ENCODE measurements around the gene HMGB2. TPM values are rescaled to one million over a fixed set of nuclear protein-coding genes. Genes with fewer than 3 reads are reported as not detected.
A peak's percentile ranks its signal among the peaks of the same experiment; 100 is the strongest.

HMGB2 gene
- polyA plus RNA-seq, 3 donors from 2014 or later, result 150 to 153 (median 152) TPM

DNA sequence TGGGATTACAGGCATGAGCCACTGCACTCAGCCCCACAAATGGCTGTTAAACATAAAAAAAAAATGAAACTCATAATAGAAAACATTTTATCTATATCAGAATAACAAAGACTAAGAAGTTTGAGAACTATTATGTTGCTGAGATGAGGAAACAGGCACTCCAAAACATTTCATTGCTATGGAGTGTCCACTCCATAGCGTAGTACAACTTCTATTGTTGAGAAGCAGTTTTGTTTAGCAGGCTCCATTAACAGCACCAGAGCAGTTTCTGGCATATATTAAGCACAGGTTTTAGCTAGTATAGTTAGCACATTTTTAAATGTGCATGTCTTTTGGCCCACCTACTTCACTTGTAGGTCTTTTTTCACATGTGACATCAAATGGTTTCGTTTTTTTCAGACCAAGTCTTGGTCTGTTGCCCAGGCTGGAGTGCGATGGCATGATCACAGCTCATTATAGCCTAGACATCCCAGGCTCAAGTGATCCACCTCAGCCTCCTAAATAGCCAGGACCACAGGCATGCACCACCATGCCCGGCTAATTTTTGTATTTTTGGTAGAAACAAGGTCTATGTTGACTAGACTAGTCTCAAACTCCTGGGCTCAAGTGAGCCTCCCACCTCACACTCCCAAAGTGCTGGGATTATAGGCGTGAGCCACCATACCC, 5.8 kb downstream of the HMGB2 start:
- Mint-ChIP-seq H3K27ac (no peak overlapping the region), H3K36me3 (peaks cover 5 to 14% (median 6%) of the 10 kb centered on the region in 3 donors), H3K4me1 (peaks cover 17 to 22% of the 10 kb centered on the region in 2 donors), H3K4me3 (no peak overlapping the region), H3K9me3 (no peaks in the 10 kb centered on the region), H3K27me3 (ENCODE audit: low read depth in 3 of 3) (peaks cover 2 to 6% (median 5%) of the 10 kb centered on the region in 3 donors)
- no peak for DNase-seq

DNA sequence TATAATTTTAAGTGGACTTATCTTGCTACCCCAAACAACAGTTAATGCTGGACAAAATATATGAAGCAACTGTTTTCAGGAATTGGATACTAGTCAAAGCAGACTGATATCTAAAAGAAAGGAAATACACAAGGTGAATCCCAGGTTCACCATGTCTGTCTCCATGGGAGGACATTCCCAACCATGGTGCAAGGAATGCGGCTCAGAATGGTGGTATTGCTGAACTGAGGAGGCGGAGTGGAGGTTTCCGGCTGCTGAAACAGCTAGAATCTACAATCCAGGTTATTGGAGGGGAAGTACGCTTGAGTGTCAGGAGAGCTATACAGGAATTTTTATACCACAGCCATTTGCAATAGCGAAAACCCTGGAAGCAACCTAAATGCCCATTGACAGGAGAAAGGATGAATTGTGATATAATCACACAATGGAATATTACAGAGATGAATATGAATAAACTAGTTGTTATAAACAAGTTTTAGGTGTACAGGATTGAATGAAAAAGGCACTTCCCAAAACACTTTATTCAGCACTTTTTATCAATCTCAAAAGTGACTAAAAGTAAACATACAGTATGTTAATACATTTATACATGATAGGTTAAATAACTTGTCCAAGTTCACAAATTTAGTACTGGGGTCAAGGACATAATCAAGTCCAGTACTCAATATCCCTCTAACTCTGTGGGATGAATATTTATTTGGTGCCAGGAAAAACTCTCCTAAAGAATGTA, 9.0 kb downstream of the HMGB2 start:
- Mint-ChIP-seq H3K4me1 (no peaks in the 10 kb centered on the region), H3K9me3 (no peaks in the 10 kb centered on the region), H3K4me3 (no peak overlapping the region), H3K36me3 (peaks cover 5 to 14% (median 7%) of the 10 kb centered on the region in 3 donors), H3K27me3 (ENCODE audit: low read depth in 3 of 3) (no peaks in the 10 kb centered on the region), H3K27ac (no peak overlapping the region)
- DNase-seq, result no peak

GRCh38 chr4:173319696-173320095, 14.5 kb downstream of the HMGB2 start:
- Mint-ChIP-seq H3K27me3 (ENCODE audit: low read depth in 3 of 3) (no peaks in the 10 kb centered on the region), H3K9me3 (no peaks in the 10 kb centered on the region), H3K4me3 (no peak overlapping the region), H3K27ac (no peak overlapping the region), H3K36me3 (peaks cover 4 to 8% (median 5%) of the 10 kb centered on the region in 3 donors), H3K4me1 (no peaks in the 10 kb centered on the region)
- no peak for DNase-seq

- Mint-ChIP-seq H3K4me3 (no peak overlapping the region), H3K4me1 (no peaks in the 10 kb centered on the region), H3K27me3 (ENCODE audit: low read depth in 3 of 3) (no peaks in the 10 kb centered on the region), H3K27ac (no peak overlapping the region), H3K9me3 (no peaks in the 10 kb centered on the region), H3K36me3 (peaks cover 4 to 8% (median 5%) of the 10 kb centered on the region in 3 donors)
- DNase-seq, result peak in 2 of 3 donors; percentile 20 to 30
These were observed 15.4 kb downstream of the HMGB2 start for GRCh38 chr4:173318648-173319211.

DNA sequence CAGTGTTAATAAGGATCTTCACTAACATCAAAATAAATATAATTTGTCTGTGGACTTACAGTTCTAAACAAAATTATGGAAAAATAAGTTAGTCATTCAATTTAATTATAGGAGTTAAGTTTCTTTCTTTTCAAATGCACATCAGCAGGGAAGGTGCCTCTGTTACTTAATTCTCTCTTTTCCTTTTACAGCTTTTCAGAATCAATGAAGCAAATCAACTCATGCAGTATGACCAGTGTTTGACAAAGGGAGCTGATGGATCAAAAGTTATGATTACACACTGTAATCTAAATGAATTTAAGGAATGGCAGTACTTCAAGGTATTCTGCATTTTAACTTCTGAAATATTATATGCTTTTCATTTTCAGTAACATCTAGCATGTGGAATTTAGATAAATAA, 15.9 kb downstream of the HMGB2 start:
- Mint-ChIP-seq H3K9me3 (no peaks in the 10 kb centered on the region), H3K27ac (no peak overlapping the region)
- no peak for DNase-seq

GRCh38 chr4:173317004-173317403, 17.2 kb downstream of the HMGB2 start:
- H3K4me1 Mint-ChIP-seq, result no peaks in the 10 kb centered on the region
- no peaks in the 10 kb centered on the region for H3K9me3 Mint-ChIP-seq
- no peaks in the 10 kb centered on the region for H3K27me3 Mint-ChIP-seq (ENCODE audit: low read depth in 3 of 3)
- peaks cover 4 to 7% (median 5%) of the 10 kb centered on the region in 3 donors for H3K36me3 Mint-ChIP-seq
- no peak for DNase-seq
- no peak overlapping the region for H3K27ac Mint-ChIP-seq
- no peak overlapping the region for H3K4me3 Mint-ChIP-seq

More for the DNA sequence above, 15.9 kb downstream of the HMGB2 start:
- H3K4me3 Mint-ChIP-seq, result no peak overlapping the region
- H3K36me3 Mint-ChIP-seq, result peaks cover 4 to 8% (median 5%) of the 10 kb centered on the region in 3 donors
- H3K4me1 Mint-ChIP-seq, result no peaks in the 10 kb centered on the region
- no peaks in the 10 kb centered on the region for H3K27me3 Mint-ChIP-seq (ENCODE audit: low read depth in 3 of 3)

- Mint-ChIP-seq H3K27me3 (ENCODE audit: low read depth in 3 of 3) (no peaks in the 10 kb centered on the region), H3K9me3 (no peaks in the 10 kb centered on the region), H3K27ac (no peak overlapping the region), H3K4me3 (no peak overlapping the region), H3K4me1 (no peaks in the 10 kb centered on the region), H3K36me3 (peaks cover 3 to 6% (median 5%) of the 10 kb centered on the region in 3 donors)
- DNase-seq, result no peak
These were observed 18.1 kb downstream of the HMGB2 start for GRCh38 chr4:173316060-173316459.

DNA sequence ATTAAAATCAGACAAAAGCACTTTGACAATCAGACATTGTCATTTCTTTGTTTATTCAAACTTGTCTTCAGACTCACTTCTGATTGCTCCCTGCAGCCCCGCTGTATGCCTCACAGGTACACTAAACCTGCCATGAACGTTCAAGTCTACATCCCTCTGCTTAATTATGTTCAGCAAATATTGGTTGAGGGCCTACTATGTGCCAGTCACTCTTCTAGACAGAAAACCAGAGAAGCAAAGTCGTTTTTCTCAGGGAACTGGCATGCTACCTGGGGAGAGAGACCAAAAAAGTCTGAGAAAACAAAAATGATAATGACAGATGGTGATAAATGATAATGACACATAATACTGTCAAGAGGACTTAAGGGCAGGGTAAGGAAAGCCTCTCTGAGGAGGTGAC, 19.4 kb downstream of the HMGB2 start:
- H3K27me3 Mint-ChIP-seq (ENCODE audit: low read depth in 3 of 3), result no peaks in the 10 kb centered on the region
- H3K27ac Mint-ChIP-seq, result no peak overlapping the region
- no peak for DNase-seq
- no peaks in the 10 kb centered on the region for H3K4me1 Mint-ChIP-seq
- H3K36me3 Mint-ChIP-seq, result peaks cover 0 to 6% (median 4%) of the 10 kb centered on the region in 3 donors
- H3K4me3 Mint-ChIP-seq, result no peak overlapping the region
- no peaks in the 10 kb centered on the region for H3K9me3 Mint-ChIP-seq

- no peaks in the 10 kb centered on the region for H3K4me1 Mint-ChIP-seq
- H3K4me3 Mint-ChIP-seq, result no peak overlapping the region
- peaks cover 1 to 10% (median 4%) of the 10 kb centered on the region in 3 donors for H3K36me3 Mint-ChIP-seq
- no peak for DNase-seq
- H3K9me3 Mint-ChIP-seq, result no peaks in the 10 kb centered on the region
- no peaks in the 10 kb centered on the region for H3K27me3 Mint-ChIP-seq (ENCODE audit: low read depth in 3 of 3)
- H3K27ac Mint-ChIP-seq, result peak overlapping the region in 1 of 6 donors; percentile 21
These were observed 22.8 kb downstream of the HMGB2 start for GRCh38 chr4:173311368-173311767.

- Mint-ChIP-seq H3K9me3 (no peaks in the 10 kb centered on the region), H3K36me3 (peaks cover 4 to 24% (median 5%) of the 10 kb centered on the region in 3 donors), H3K27ac (no peak overlapping the region), H3K4me3 (no peak overlapping the region), H3K27me3 (ENCODE audit: low read depth in 3 of 3) (no peaks in the 10 kb centered on the region), H3K4me1 (no peaks in the 10 kb centered on the region)
- DNase-seq, result no peak
These were observed 26.4 kb downstream of the HMGB2 start for GRCh38 chr4:173307778-173308177.

GRCh38 chr4:173301518-173302201, 32.5 kb downstream of the HMGB2 start:
- H3K27me3 Mint-ChIP-seq (ENCODE audit: low read depth in 3 of 3), result no peaks in the 10 kb centered on the region
- peaks cover 0 to 8% of the 10 kb centered on the region in 2 donors for H3K4me1 Mint-ChIP-seq
- no peak overlapping the region for H3K4me3 Mint-ChIP-seq
- H3K9me3 Mint-ChIP-seq, result no peaks in the 10 kb centered on the region
- peak overlapping the region in 1 of 6 donors; percentile 61 for H3K27ac Mint-ChIP-seq
- peaks cover 3 to 14% (median 5%) of the 10 kb centered on the region in 3 donors for H3K36me3 Mint-ChIP-seq
- DNase-seq, result peak; percentile 15 to 28 (median 17)

DNA sequence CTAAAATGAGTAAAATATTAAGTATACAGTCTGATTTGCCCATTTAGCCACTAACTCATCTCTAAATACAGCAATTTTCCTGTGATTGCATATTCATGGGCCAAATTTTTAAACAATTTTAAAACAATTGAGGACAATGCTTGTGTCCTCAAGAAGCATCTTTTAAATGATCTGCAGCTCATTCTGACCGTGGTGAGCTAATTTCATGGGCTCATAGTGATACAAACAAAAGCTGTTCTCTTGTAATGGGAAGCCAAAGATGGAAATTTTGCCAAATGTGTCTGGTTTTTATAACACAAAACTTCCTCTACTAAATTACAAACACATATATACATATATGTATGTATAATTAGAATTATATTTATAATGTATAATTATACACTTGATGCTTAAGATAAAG, 39.7 kb downstream of the HMGB2 start:
- no peak overlapping the region for H3K27ac Mint-ChIP-seq
- DNase-seq, result no peak
- H3K36me3 Mint-ChIP-seq, result peaks cover 0 to 6% (median 0%) of the 10 kb centered on the region in 3 donors
- H3K9me3 Mint-ChIP-seq, result no peaks in the 10 kb centered on the region
- no peaks in the 10 kb centered on the region for H3K4me1 Mint-ChIP-seq
- no peak overlapping the region for H3K4me3 Mint-ChIP-seq
- no peaks in the 10 kb centered on the region for H3K27me3 Mint-ChIP-seq (ENCODE audit: low read depth in 3 of 3)

DNA sequence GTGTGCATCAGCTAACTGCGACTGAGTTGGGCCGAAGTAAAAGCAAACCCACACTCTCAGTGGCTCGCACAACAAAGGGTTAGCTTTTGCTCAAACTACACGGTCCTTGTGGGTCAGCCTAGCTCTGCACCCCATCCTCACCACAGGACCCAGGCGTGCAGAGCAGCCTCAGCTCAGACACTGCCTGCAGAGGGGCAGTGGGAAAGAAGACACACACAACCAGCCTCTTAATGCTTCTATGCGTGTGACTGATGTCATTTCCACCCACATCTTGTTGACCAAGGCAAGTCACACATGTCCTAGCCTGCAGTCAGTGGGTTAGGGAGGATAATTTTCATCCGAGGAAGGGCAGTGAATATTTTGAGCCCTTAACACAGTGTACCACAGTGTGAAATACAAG, 40.5 kb downstream of the HMGB2 start:
- DNase-seq, result no peak
- H3K4me1 Mint-ChIP-seq, result no peaks in the 10 kb centered on the region
- no peaks in the 10 kb centered on the region for H3K27me3 Mint-ChIP-seq (ENCODE audit: low read depth in 3 of 3)
- H3K36me3 Mint-ChIP-seq, result peaks cover 0 to 3% (median 0%) of the 10 kb centered on the region in 3 donors
- no peak overlapping the region for H3K27ac Mint-ChIP-seq
- no peak overlapping the region for H3K4me3 Mint-ChIP-seq
- no peaks in the 10 kb centered on the region for H3K9me3 Mint-ChIP-seq

DNA sequence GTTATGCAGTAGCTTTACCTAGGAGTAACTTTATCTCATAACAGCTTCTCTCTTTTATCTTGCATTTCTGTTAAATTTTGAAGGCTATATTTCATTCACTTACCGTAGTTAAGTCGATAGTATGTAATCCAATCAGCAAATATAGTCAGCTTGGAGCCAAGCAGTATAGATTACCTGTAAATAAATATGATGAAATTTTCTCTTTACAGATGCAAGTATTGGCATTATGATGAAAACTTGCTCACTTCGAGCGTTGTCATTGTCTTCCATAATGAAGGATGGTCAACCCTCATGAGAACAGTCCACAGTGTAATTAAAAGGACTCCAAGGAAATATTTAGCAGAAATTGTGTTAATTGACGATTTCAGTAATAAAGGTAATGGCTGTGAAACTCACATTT, 42.3 kb downstream of the HMGB2 start:
- H3K4me1 Mint-ChIP-seq, result peaks cover 0 to 2% of the 10 kb centered on the region in 2 donors
- peaks cover 0 to 7% (median 3%) of the 10 kb centered on the region in 6 donors for H3K9me3 Mint-ChIP-seq
- no peaks in the 10 kb centered on the region for H3K27me3 Mint-ChIP-seq (ENCODE audit: low read depth in 3 of 3)
- no peak overlapping the region for H3K27ac Mint-ChIP-seq
- DNase-seq, result no peak
- H3K36me3 Mint-ChIP-seq, result peaks cover under 1 to 4% (median 3%) of the 10 kb centered on the region in 3 donors
- H3K4me3 Mint-ChIP-seq, result no peak overlapping the region
